IgD-negative memory B cell (primary cell): ENCODE data around the gene ZNF618. TPM values are rescaled to one million over a fixed set of nuclear protein-coding genes. Genes with fewer than 3 reads are reported as not detected.

Source experiments
- H3K27ac Mint-ChIP-seq, 3 donors: one replicate each; pipeline ENCODE4 v1.8.0; 2020 to 2022; ENCODE audit warnings: mild to moderate bottlenecking in 3 of 3, mixed read lengths in 3 of 3, moderate library complexity in 1 of 3
- H3K27me3 Mint-ChIP-seq: one replicate; pipeline ENCODE4 v1.8.0; 2021; ENCODE audit warnings: mixed read lengths
- H3K36me3 Mint-ChIP-seq: one replicate; pipeline ENCODE4 v1.8.0; 2020; ENCODE audit warnings: mild to moderate bottlenecking, mixed read lengths
- H3K4me1 Mint-ChIP-seq, 3 donors: one replicate each; pipeline ENCODE4 v1.8.0; 2020 to 2022; ENCODE audit warnings: mixed read lengths in 3 of 3, mild to moderate bottlenecking in 1 of 3
- H3K4me3 Mint-ChIP-seq, 4 donors: one replicate each; pipeline ENCODE4 v1.8.0; 2020 to 2022; ENCODE audit warnings: mild to moderate bottlenecking in 4 of 4, mixed read lengths in 4 of 4, moderate library complexity in 3 of 4
- H3K9me3 Mint-ChIP-seq, 3 donors: one replicate each; pipeline ENCODE4 v1.8.0; 2020 to 2021; ENCODE audit warnings: mixed read lengths in 3 of 3, mild to moderate bottlenecking in 1 of 3
- polyA plus RNA-seq: library from polyadenylated mRNA; unstranded; fragments of 300-500 nt; fragmentation: Illumina TruSeq; gene quantifications from one replicate; pipeline ENCODE4 v1.2.3, GENCODE V29; 2021

Gene ZNF618
- polyA plus RNA-seq, 1 donor from 2014 or later: 2.2 TPM

- Mint-ChIP-seq H3K36me3 (no peaks in the 10 kb centered on the region), H3K27ac (no peak overlapping the region), H3K4me3 (no peak overlapping the region), H3K27me3 (no peaks in the 10 kb centered on the region), H3K4me1 (no peaks in the 10 kb centered on the region), H3K9me3 (no peaks in the 10 kb centered on the region)
Measured at GRCh38 chr9:113911850-113912557, 35.9 kb downstream of the ZNF618 start.

GRCh38 chr9:113912816-113913215 is 36.7 kb downstream of the ZNF618 start:
- Mint-ChIP-seq H3K9me3 (no peaks in the 10 kb centered on the region), H3K4me1 (no peaks in the 10 kb centered on the region), H3K27ac (no peak overlapping the region), H3K36me3 (no peaks in the 10 kb centered on the region), H3K4me3 (no peak overlapping the region), H3K27me3 (no peaks in the 10 kb centered on the region)

GRCh38 chr9:113913426-113914195 is 37.5 kb downstream of the ZNF618 start:
- H3K4me1 Mint-ChIP-seq: no peaks in the 10 kb centered on the region
- no peaks in the 10 kb centered on the region for H3K27me3 Mint-ChIP-seq
- H3K9me3 Mint-ChIP-seq: no peaks in the 10 kb centered on the region
- H3K27ac Mint-ChIP-seq: no peak overlapping the region
- no peak overlapping the region for H3K4me3 Mint-ChIP-seq
- no peaks in the 10 kb centered on the region for H3K36me3 Mint-ChIP-seq

GRCh38 chr9:113914517-113914916 is 38.4 kb downstream of the ZNF618 start:
- H3K9me3 Mint-ChIP-seq: no peaks in the 10 kb centered on the region

GRCh38 chr9:113915817-113916434 is 39.8 kb downstream of the ZNF618 start:
- Mint-ChIP-seq H3K36me3 (no peaks in the 10 kb centered on the region), H3K4me3 (no peak overlapping the region), H3K27me3 (no peaks in the 10 kb centered on the region), H3K4me1 (no peaks in the 10 kb centered on the region), H3K9me3 (no peaks in the 10 kb centered on the region), H3K27ac (no peak overlapping the region)

More at GRCh38 chr9:113914517-113914916, 38.4 kb downstream of the ZNF618 start:
- H3K4me3 Mint-ChIP-seq: no peak overlapping the region
- H3K27ac Mint-ChIP-seq: no peak overlapping the region
- H3K36me3 Mint-ChIP-seq: no peaks in the 10 kb centered on the region
- H3K4me1 Mint-ChIP-seq: no peaks in the 10 kb centered on the region
- no peaks in the 10 kb centered on the region for H3K27me3 Mint-ChIP-seq

- no peaks in the 10 kb centered on the region for H3K36me3 Mint-ChIP-seq
- H3K27ac Mint-ChIP-seq: no peak overlapping the region
- H3K4me1 Mint-ChIP-seq: peaks cover 0 to under 1% (median 0%) of the 10 kb centered on the region in 3 donors
Measured at GRCh38 chr9:113916931-113917330, 40.8 kb downstream of the ZNF618 start.

GRCh38 chr9:113918697-113919350 is 42.7 kb downstream of the ZNF618 start:
- Mint-ChIP-seq H3K4me3 (no peak overlapping the region), H3K36me3 (no peaks in the 10 kb centered on the region), H3K27ac (no peak overlapping the region), H3K27me3 (no peaks in the 10 kb centered on the region), H3K9me3 (peaks cover 0 to 4% (median 2%) of the 10 kb centered on the region in 3 donors), H3K4me1 (peaks cover 0 to 3% (median 0%) of the 10 kb centered on the region in 3 donors)

More at GRCh38 chr9:113916931-113917330, 40.8 kb downstream of the ZNF618 start:
- Mint-ChIP-seq H3K4me3 (no peak overlapping the region), H3K9me3 (peaks cover 0 to under 1% (median 0%) of the 10 kb centered on the region in 3 donors), H3K27me3 (no peaks in the 10 kb centered on the region)

GRCh38 chr9:113919382-113919781 is 43.3 kb downstream of the ZNF618 start:
- H3K9me3 Mint-ChIP-seq: peaks cover 0 to 4% (median 2%) of the 10 kb centered on the region in 3 donors
- no peaks in the 10 kb centered on the region for H3K27me3 Mint-ChIP-seq
- no peak overlapping the region for H3K4me3 Mint-ChIP-seq
- no peak overlapping the region for H3K27ac Mint-ChIP-seq
- peaks cover 2% of the 10 kb centered on the region for H3K36me3 Mint-ChIP-seq
- peaks cover 0 to 3% (median under 1%) of the 10 kb centered on the region in 3 donors for H3K4me1 Mint-ChIP-seq

- Mint-ChIP-seq H3K4me3 (no peak overlapping the region), H3K4me1 (peaks cover 0 to 3% (median 2%) of the 10 kb centered on the region in 3 donors), H3K36me3 (peaks cover 2% of the 10 kb centered on the region), H3K27ac (no peak overlapping the region), H3K9me3 (peaks cover 0 to 9% (median 2%) of the 10 kb centered on the region in 3 donors), H3K27me3 (no peaks in the 10 kb centered on the region)
Measured at GRCh38 chr9:113919871-113920270, 43.8 kb downstream of the ZNF618 start.

GRCh38 chr9:113920872-113921271 is 44.8 kb downstream of the ZNF618 start:
- H3K27ac Mint-ChIP-seq: no peak overlapping the region
- no peaks in the 10 kb centered on the region for H3K27me3 Mint-ChIP-seq
- peaks cover 2% of the 10 kb centered on the region for H3K36me3 Mint-ChIP-seq
- no peak overlapping the region for H3K4me3 Mint-ChIP-seq
- peaks cover 0 to 15% (median 2%) of the 10 kb centered on the region in 3 donors for H3K9me3 Mint-ChIP-seq
- H3K4me1 Mint-ChIP-seq: peaks cover 0 to 3% (median 2%) of the 10 kb centered on the region in 3 donors

- Mint-ChIP-seq H3K36me3 (peaks cover 2% of the 10 kb centered on the region), H3K4me3 (no peak overlapping the region), H3K9me3 (peaks cover 0 to 16% (median 2%) of the 10 kb centered on the region in 3 donors), H3K27ac (no peak overlapping the region), H3K4me1 (peaks cover 0 to 3% (median 2%) of the 10 kb centered on the region in 3 donors), H3K27me3 (no peaks in the 10 kb centered on the region)
Measured at GRCh38 chr9:113921396-113921925, 45.4 kb downstream of the ZNF618 start.

GRCh38 chr9:113922160-113922559 is 46.1 kb downstream of the ZNF618 start:
- H3K27ac Mint-ChIP-seq: no peak overlapping the region
- H3K36me3 Mint-ChIP-seq: peaks cover 2% of the 10 kb centered on the region
- H3K4me3 Mint-ChIP-seq: no peak overlapping the region
- H3K27me3 Mint-ChIP-seq: no peaks in the 10 kb centered on the region
- peaks cover 0 to 3% (median 2%) of the 10 kb centered on the region in 3 donors for H3K4me1 Mint-ChIP-seq
- peaks cover 0 to 16% (median 2%) of the 10 kb centered on the region in 3 donors for H3K9me3 Mint-ChIP-seq

GRCh38 chr9:113926211-113926610 is 50.1 kb downstream of the ZNF618 start:
- Mint-ChIP-seq H3K9me3 (peaks cover 2 to 27% (median 6%) of the 10 kb centered on the region in 3 donors), H3K36me3 (peaks cover 2% of the 10 kb centered on the region), H3K4me3 (no peak overlapping the region), H3K27ac (no peak overlapping the region), H3K27me3 (peaks cover 2% of the 10 kb centered on the region), H3K4me1 (peaks cover 0 to 3% (median 2%) of the 10 kb centered on the region in 3 donors)

- peaks cover 2% of the 10 kb centered on the region for H3K27me3 Mint-ChIP-seq
- peaks cover 2% of the 10 kb centered on the region for H3K36me3 Mint-ChIP-seq
Measured at GRCh38 chr9:113927277-113927676, 51.2 kb downstream of the ZNF618 start.

More at GRCh38 chr9:113927277-113927676, 51.2 kb downstream of the ZNF618 start:
- peaks cover 0 to 2% (median 0%) of the 10 kb centered on the region in 3 donors for H3K4me1 Mint-ChIP-seq
- H3K9me3 Mint-ChIP-seq: peaks cover 2 to 23% (median 6%) of the 10 kb centered on the region in 3 donors
- H3K4me3 Mint-ChIP-seq: no peak overlapping the region
- no peak overlapping the region for H3K27ac Mint-ChIP-seq
